Stimulated activated CD4-positive, alpha-beta T cell treated with anti-CD3 and anti-CD28 coated beads, TNF-alpha, amount 100 ng/mL, for 24 hours (primary cell): ENCODE data around the gene KRT6A.
"Not testable (repeated sequence)": the region's sequence is repeated elsewhere in the genome, so short reads cannot be mapped to it uniquely, and the experiment has no call there.

ENCODE experiments used
- DNase-seq, 3 experiments: peaks; one replicate each; pipeline ENCODE4 v3.0.0-alpha.2; 2020; ENCODE audit warnings: low read depth in 3 of 3

KRT6A gene

DNA sequence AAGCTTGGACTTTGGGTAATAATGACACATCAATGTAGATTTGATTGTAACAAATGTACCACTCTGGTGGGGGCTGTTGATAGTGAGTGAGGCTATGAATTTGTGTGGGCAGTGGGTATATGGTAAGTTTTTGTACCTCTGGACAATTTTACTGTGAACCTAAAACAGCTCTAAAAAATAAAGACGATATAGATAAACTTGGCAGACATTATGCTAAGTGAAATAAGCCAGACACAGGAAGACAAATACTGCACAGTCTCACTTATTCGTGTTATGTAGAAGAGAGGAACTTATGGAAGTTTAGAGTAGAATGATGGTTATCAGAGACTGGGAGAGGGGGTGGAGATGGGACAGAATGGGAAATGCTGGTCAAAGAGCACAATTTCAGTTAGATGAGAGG, 28.2 kb downstream of the KRT6A start:
- DNase-seq: no peak

DNA sequence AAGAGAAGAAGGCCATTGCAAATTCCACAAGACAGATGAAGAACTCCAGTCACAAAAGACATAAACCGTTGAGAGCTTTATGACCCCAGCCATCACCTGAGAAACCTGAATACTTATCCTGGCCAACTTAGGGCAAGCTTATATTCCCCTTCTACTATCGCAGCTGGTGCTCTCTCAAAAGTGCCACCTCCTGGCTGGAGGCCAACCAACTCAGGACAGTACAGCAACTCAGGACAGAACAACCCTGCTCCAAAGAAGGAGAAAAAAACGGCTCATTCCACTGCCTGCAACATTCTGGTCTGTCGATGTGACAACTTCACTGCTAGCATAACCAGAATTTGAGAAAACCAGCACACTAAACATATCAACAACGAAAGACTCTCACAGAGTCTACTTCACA, 31.4 kb downstream of the KRT6A start:
- DNase-seq: no peak

DNA sequence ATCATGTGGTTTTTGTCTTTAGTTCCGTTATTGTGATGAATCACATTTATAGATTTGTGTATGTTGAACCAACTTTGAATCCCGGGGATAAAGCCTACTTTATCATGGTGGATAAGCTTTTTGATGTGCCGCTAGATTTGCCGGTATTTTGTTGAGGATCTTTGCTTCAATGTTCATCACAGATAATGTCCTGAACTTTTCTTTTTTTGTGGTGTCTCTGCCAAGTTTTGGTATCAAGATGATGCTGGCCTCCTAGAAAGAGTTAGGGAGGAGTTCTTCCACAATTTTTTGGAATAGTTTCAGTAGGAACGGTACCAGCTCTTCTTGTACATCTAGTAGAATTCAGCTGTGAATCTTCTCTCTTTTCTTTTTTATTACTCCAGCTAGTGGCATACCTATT, 34.2 kb downstream of the KRT6A start:
- DNase-seq: no peak

DNA sequence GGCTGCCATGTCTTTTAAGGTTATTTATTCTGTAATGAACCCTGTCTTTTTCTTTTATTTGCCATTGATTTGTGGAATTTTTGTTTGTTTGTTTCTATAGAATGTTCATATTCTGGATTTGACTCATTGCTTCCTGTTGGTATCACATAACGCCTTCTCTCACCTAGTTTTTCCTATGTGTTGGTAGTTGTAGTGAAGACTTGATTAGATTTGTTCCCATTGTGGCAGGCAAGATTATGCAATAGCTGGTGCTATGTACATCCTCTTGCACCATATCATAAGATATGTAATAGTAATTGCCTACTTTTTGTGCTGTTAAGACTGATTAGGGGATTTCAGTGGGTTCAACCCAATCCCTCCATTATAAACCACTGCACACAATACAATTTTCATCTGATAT, 37.2 kb downstream of the KRT6A start:
- no peak for DNase-seq

DNA sequence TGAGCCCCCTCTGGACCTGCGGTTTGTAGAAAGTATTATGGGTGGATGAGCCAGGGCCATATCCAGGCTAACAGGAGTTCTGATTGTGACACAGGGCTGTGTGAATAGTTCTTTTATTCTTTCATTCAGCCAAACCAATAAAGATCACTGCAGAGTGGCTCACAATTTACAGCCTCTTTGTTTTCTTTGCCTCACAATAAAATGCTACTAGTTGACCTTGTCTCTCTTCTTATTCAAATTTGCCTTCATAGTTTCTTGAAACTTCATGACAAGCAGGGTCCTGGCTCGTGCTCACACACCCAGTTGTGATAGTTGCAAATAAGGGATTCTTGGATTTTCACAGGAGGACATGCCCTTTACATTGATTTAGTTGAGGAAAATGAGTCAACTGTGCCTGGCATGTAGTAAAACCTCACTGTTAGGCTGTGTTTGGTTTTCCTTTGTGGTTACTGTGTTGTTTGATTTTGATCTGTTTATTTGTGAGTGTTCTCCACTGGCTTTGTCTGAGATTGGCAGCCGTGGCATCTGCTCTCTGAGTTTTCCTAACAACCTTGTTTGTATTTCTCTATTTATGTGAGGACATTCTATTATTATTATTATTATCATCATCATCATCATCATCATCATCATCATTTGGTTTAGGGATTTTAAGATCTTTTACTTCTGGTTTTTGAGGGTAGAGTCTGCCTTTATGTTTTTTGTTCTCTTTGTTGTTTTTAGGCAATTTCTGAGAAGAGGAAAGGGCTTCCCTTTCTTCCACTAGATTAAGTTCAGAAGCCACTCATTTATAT, 38.5 kb downstream of the KRT6A start:
- DNase-seq: no peak

DNA sequence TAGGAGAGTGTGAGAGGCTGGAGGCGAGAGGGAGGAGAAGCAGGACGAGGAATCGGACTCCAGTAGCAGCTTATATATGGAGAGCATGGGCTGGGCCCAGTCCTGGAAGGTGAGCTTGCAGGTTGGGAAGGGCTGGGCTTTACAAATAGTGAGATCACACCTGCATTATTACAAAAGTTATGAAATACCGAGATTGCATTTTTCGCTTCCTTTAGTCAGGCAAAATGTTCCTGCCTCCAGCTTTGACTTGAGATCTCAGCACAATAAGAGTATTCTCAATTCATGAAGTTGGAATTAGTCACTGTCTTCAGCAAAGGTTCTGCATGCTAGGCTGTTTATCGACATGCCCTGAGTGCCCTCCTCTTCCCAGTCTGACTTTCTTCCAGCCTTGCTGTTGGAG, 41.0 kb downstream of the KRT6A start, which contains the start of gene KRT6B:
TSS of gene KRT6B (minus strand) at position 46 of the 400 bp plus-strand sequence. CDS start 68 bp downstream, outside the sequence.
- DNase-seq: no peak

DNA sequence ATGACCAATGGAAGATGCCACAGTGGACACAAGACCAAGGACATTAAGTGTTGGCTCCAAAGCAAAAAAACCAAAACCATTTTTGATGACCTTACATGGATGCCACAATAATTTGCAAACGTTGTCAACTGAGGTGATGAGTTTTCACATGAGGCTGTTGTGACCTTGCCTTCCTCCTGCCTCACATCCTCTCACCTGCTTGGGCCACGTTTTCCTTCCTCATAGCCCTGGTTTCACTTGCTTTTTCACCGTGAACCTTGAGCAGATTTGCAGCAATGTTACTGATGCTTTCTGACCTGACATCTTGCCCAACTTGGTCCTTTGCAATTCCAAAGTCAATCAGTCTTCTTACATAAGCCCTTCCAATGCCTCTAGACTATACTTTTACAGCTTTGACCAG, 44.8 kb downstream of the KRT6A start:
- no peak for DNase-seq

DNA sequence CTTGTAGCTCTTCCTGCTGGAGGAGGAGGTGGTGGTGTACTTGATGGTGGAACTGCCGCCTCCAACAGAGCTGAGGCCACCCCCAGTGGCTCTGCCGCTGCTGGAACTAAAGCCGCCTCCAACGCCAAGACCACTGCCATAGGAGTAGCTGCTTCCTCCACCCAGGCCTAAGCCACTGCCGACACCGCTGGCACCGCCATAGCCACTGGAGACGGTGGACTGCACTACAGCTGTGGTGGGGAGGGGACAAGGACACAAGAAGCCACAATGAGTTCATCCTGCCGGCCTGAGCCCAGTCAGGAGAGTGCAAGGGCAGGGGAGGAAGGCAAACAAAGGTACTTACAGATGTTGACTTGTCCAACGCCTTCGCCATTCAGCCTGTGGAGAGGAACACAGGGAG, 45.9 kb downstream of the KRT6A start:
- DNase-seq: not testable (repeated sequence)

DNA sequence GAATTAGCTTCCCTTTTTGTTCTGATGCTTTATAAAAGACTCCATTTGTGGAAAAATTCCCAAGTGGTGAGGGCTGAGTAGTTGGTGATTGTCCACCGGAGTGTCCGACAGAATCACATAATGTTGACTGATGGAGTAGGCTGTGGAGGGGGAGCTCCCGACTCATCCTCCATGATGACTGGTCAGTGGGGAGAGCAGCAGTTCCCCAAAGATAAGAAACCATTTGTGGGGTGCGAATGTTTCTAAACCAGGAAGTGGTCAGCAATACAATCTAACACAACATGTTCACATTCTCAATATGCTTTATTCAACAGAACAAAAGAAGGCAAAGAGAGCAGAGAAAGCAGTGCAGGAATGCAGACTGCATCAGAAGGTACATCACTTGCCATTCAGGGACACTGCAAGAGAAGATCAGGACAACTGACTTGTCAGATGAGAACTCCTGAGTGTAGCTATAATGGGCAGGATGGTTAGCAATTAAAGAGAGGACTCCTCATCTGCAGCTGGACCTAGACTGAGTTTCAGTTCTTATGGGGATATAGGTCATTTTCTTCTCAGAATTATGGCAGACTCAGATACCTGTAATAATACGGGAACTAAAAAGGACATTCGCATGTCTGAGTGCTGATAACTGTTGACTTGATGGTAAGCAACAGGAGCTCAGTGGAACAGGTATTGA, 46.6 kb downstream of the KRT6A start:
- no peak for DNase-seq

DNA sequence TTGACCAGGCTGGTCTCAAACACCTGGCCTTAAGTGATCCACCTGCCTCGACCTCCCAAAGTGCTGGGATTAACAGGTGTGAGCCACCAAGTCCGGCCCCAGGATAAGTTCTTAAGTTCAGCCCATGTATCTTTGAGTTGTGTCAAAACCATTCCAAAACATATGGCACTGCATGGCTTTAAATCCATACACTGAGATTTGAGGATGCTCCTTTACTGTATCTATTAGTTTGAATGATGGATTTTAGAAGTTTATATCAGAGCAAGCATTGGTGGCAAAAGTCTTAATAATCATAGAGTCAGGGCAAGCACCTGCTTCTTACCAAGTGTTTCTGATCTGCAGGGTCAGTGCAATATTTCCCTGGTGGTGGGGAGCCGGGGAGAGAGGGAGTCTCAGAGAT, 47.2 kb downstream of the KRT6A start:
- DNase-seq: no peak

DNA sequence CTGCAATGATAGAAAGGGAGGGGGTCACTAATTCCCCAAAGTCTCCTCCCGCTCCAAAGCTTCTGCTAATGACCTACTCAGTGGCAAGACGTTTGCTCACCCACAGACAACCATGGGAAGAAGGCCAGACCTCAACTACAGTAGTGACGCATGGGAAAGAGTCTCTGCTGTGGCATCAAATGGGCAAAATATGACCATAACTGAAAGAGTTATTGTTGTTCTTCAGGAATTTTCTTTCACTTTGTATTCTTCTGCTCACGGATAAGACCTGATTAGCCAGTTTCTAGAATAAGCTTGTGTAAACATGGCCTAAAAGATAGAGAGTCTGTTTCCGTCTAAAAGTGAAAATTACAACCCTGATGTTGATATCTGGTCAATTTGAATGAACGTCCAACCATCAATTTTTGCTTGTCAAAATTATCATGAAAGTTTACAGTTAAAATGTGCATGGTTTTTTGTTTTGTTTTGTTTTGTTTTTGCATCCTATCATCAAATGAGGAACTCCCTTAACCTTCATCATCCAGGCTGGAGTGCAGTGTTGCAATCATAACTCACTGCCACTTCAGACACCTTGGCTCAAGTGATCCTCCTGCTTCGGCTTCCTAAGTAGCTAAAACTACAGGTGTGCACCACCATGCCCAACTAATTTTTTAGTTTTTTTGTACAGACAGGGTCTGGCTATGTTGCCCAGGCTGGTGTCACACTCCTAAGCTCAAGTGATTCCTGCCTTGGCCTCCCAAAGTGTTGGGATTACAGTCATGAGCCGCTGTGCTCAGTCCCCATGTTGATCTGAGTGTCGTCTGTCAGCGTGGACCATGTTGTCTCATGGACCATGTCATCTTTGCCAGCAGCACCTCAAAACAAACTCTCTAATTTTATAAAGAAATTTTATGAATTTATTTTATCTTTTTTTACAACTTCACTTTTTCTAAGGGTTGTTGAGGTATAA, 48.1 kb downstream of the KRT6A start:
- DNase-seq: no peak

DNA sequence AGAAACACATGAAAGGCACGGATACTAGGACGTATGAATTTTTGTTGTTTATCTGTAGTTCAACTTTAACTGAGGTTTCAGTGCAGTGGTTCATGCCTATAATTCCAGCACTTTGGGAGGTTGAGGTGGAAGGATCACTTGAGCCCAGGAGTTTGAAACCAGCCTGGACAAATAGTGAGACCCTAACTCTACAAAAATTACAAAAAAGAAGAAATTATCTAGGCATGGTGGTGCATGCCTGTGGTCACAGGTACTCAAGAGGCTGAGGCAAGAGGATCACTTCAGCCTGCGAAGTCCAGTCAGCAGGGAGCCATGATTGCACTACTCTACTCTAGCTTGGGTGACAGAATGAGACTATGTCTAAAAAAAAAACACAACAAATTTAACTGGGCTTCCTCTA, 49.1 kb downstream of the KRT6A start:
- DNase-seq: no peak

DNA sequence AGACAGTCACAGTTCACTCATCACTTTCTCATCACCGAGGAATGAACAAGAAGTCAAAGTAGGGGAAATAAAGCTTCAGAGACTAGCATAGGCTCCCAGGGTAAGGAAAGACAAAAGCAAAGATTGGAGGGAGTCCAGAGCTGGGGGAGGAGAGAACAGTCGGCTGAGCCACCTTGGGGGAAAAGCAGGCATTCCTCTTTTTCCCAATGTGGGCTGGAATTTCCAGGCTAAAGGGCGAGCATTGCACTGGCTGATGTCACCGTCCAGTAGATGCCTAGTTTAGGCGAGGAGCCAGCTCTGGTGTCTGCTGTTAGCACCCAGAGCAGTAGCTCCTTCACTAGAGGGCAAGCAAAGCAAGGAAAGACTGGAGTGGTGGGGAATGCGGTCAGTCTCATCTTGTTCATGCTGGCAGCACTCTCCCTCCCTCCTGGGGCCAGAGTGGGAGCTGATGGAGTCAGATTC, 50.4 kb downstream of the KRT6A start:
- no peak for DNase-seq

DNA sequence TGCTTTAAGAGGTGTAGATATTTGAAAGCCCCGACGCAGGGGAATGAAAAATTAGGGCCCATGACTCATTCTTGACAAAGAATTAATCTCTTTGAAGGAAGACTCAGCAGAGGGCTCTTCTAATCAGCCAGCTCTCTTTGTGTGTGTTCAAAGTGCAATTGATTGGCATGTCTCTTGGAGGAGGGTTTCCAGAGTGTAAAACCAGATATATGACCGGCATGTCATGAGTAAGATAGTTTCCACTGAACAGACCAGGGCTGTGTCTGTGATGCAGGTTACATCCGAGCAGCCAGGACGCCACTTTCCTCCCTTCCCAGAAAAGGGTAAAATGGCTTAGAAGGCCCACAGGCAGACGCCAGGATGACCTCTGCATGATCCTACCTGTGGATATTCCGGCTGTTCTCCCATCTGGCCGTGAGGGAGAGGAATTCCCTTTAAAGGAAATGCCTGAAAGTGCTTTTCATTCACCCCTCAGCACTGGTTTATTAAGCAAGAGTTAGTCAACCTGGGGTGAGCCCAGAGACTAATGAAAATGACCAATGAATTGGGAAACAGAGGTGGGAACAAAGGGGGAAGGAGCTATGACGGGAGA, 51.6 kb downstream of the KRT6A start:
- no peak for DNase-seq

DNA sequence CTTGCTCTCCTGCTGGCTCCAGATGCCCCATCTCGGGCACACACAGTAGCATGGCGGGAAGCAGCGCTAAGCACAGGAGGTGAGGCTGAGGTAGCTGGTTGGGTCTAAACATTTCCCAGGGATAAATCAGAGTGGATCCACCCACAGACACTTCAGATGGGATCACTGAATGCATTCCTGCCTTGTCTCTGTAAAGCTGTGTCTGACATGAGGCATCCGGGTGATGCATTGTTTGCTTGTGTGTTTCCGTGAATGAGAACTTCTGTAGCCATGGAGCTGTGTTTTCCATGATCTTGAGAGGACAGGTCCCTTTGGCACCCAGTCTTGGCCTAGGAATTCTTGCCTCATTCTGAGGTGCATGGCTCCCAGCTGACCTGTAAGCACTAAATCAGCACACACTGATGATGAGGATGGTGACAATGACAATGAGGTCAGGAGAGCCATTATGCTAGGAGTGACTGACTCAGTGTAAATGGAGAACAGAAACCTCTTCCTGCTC, 52.2 kb downstream of the KRT6A start:
- DNase-seq: no peak

DNA sequence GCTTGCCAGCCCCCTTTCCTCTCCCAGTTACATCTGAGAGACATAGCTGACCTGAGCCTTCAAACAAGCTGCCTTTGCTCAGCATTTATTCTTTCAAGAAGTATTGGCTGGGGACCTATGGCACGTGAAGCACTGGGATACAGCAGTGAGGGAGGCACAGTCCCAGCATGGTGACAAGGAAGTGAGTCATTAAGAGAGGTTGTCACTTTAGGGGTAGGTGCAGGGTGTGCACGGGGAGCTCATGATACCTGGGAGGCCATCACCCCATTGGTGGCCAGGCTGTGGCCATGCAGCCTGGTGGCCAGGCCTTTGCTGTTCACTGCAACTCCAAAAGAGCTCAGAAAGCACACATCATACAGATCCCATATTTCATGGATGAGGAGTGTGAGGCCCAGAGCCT, 53.2 kb downstream of the KRT6A start:
- DNase-seq: no peak

DNA sequence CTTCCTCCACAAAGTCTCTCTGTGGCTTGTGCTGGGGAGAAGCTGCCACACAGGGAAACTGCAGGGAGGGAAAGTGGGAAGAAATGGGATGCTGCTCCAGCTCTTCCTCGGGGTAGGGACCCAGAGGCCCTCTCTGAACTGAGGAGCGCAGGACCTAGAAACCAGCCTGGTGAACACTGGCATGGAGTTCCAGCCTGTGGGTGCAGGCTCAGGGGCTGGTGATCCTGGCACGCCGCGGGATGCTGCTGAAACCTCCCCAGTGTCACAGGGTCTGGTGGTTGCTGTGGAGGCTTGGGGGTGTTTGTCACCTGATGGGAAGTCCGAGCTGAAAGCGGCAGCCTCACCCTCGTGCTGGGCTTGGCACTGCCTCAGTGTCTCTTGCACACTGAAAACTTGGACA, 53.6 kb downstream of the KRT6A start:
- DNase-seq: no peak

DNA sequence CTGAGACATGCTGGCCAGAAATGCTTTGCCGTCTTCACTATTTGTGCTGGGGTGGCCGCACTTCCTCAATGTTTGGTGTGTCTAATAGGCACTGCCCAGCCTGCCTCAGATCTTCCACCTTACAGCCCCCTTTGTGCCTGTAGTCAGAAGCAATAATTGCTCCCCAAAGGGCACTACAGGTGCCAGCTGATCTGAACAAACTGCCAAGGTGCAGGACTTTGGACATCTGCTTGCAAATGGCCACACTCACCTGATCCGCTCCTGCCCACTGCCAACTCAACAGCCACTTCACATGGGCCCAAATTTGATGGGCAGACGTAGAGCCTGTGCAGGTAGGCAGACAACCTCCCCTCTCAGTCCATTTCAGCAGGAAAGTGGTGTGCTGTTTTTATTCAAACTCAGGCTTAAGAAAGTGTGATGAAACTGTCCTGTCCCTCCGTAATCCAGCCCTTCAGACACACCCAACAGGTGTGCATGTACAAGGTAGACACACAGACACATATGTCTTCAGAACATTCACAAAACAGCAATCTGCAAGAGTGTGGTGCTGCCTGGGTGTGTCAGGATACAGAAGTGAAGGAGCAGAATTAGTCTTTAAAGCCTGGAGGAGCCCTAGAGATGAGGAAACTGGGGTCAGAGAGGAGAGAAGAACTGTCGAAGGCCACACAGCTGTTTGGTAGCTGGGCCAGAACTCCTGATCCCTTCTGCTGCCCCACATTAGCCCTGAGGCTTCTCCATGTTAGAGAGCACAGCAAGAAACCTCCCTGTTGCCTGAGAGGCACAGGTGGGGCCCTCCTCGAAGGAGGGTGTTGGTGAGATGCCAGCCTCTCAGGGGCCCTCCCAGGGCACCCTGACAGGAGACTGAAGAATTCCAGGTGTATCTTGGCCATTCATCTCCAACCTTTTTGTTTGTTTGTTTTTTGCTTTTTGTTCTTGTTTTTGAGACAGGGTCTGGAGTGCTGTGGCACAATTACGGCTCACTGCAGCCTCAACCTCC, 54.5 kb downstream of the KRT6A start:
- DNase-seq: no peak

DNA sequence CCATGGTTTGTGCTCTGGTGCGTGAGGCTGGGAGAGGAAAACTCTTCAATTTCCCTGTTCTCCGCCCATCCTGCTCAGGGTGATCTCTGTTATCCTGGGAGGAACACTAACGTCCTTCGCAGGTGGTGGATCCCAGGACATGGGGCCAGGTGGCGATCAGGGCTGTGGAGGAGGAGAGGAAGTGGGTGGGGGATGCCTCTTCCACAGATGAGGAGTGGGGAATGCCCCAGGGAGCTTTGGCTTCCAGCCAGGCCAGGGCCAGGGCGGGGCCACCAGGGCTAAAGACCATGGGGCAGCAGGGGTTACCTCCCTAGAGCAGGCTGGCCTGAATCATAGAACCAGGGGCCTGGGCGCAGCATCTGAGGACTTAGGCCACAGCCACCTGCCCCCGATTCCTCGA, 55.5 kb downstream of the KRT6A start:
- no peak for DNase-seq
